Middle frontal gyrus (tissue), 1 donor: ENCODE data around the gene ST8SIA6.
A peak's percentile ranks its signal among the peaks of the same experiment; 100 is the strongest.
"Not testable (repeated sequence)": the region's sequence is repeated elsewhere in the genome, so short reads cannot be mapped to it uniquely, and the experiment has no call there.

ENCODE experiments used
- DNase-seq: peaks from one replicate; pipeline ENCODE4 v3.0.0-alpha.2; 2015; ENCODE audit warnings: low spot score; ENCODE audit errors: extremely low spot score

ST8SIA6 gene

GRCh38 chr10:17457083-17457482 lies 2.7 kb upstream of the ST8SIA6 start:
- DNase-seq, result no peak

DNA sequence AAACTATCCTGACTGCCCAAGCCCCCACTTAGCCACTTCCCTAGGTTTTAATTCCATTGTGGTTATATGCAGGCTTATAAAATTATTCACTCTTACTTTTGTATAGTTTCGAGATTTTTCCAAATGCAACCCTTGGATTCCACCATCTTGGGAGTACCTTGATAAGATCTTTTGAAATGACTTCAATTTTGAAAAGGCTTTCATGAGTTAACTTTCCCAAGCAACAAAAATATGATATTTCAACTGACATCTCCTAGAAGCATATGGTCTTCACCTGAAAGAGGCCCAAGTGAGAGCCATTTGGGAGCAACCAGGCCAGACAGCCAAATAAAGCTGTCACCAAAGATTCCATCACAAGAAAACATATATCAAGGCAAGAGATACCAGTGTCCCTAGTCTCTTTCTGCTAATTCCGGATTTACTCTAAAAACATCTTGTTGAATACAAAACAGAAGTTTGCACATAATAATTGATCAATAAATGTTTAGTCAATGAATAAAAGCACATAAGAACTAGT lies 1.7 kb upstream of the ST8SIA6 start:
- no peak for DNase-seq

- no peak for DNase-seq
Observed at GRCh38 chr10:17455015-17455520, 673 bp upstream of the ST8SIA6 start.

DNA sequence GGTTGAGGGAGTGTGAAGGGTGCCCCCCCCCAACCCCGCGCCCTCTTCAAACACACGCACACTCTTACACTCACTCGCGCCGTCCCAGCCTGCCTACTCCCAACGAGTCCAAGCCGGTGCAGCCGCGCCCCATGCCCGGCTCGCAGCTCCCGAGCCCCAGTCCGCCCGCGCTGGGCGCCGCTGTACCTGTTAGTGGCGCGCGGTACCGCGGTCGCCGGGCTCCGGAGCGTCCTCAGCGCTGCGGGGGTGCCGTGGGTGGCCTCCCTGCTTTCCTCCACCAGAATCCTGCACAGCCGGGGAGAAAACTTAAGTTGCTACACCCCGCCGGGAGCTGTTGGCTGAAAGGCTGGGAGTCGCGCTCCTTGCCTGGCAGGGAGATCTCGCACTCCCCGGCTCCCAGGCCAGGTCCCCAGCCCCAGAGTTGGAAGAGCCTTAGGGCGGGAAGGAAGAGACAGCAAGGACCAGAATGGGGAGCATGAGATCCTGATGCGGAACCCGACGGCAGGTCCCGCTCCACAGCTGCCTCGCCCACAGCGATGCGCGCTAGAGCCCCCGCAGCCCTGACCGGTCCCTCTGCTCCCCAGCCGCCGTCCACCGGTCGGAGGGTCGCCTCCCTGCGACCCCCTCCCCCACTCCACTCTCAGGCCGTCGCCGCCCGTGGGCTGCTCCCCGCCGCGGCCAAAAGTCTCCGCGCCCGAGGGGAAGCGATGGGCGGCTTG lies 863 bp downstream of the ST8SIA6 start:
- no peak for DNase-seq

DNA sequence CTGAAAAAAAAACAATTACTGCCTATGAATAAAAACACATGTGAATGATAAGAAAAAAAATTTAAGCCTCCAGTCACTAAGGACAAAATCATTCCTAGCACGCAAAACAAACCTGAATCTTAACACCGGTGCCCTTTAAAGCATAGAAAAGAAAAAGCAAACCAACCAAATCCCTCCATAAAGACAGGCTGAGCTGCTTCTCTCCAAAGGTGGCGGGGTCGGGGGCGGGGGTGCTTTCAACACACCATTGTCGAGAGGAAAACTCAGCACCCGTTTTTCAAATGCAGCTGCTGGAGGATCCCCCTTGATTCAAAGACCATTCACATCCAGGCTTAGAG lies 1.4 kb downstream of the ST8SIA6 start:
- DNase-seq, result no peak

DNA sequence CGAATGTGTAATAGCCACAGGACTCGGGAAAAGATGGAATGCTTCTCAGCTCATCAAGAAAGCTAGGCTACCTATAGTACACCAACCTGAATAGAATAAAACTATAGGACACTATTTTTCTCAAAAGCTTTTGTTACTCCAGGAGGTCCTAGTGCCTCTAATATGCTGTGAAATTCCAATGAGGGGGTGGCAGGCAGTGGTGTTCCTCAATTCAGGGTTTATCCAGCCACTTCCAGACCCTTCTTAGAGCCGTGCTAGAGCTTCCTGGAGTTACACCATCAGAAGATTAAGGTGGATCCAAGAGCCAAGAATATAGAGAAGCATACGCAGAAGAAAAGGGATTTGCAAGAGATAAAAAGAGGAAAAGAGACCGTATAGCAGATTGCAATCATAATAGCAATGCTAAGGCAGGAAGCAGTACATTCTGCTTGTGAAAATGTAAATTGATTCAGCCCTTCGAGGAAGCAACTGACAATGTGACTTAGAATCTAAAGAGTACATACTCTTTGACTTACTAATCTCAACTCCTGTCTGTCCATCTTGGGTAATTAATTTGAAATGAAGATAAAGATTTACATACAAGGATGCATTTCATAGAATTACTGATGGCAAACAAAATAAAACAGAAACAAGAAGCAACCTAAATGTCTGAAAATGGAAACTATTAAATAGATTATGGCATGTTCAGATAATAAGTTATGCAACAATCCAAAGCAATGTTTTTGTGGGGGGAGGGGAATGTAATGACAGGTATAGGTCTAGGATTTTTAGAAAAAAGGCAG lies 2.1 kb downstream of the ST8SIA6 start:
- no peak for DNase-seq

DNA sequence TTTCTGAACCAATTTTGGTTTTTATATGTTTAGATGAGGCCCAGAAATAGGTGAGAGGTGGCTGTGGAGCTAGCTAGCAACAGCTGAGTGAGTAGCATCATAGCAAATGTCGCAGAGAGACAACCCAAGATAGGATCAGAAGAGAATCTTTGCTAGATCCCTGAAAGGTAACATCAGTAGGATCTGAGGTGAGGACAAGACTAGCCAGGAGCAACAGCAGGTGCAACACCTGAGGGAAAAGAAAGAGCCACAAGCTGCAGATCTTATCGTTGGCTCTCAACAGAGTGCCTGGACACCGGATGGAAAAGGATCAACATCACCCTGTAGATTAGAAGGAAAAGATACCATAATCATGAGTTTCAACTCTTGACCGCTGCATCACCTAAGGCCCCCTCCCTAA lies 4.4 kb downstream of the ST8SIA6 start:
- no peak for DNase-seq

GRCh38 chr10:17445400-17445998 lies 8.9 kb downstream of the ST8SIA6 start:
- DNase-seq, result no peak

DNA sequence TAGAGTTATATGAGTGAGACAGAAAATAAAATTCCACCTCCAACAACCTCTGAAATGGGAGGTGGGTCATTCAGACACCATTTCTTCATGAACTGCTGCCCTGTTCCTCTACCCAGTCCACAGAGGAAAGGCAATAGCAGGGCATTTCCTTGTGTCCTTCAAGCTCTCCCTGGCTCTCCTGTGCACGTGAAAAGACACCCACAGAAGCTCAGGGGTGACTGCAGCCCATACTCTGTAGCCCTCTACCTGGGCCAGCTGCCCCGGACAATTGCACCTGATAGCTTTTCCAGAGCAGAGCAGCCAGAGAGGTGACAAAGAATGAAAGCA lies 10.0 kb downstream of the ST8SIA6 start:
- DNase-seq, result no peak

DNA sequence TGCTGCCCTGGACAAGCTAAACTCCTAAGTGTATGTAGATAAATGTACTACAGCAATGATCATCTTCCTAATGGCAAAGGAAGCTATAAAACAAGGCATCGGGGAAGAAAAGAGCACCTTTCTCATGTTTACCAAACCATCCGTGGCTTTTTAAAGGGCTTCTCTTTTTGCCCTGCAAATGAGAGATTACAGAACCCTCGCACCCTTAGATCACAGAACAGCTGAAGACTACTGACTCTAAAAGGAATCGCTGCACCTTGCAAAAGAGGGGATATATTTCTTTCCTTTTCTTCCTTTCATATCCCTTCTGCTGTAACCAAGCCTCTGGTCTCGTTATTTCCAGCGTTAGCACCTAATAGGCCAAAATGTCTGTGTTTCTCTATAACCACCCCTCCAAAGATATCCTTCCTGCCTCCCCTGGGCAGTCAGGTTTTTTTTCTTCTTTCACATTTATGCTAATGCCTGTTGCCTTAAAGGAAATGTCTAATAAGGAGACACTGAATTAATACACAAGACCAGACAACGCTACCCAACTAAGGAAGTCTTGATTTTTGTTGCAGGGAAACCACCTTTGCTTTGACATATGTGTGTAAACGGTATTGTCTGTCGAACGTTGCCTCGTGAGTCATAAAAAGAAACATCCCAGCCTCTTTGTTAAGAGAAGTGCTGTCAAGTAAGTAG lies 10.5 kb downstream of the ST8SIA6 start:
- DNase-seq, result no peak

- DNase-seq, result no peak
Observed at GRCh38 chr10:17438583-17438982, 15.8 kb downstream of the ST8SIA6 start.

DNA sequence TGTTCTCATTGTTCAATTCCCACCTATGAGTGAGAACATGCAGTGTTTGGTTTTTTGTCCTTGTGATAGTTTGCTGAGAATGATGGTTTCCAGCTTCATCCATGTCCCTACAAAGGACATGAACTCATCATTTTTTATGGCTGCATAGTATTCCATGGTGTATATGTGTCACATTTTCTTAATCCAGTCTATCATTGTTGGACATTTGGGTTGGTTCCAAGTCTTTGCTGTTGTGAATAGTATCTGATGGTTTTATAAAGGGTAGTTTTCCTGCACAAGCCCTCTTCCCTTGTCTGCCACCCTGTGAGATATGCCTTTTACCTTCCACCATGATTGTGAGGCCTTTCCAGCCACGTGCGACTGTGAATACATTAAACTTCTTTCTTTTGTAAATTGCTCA lies 17.8 kb downstream of the ST8SIA6 start:
- DNase-seq, result not testable (repeated sequence)

DNA sequence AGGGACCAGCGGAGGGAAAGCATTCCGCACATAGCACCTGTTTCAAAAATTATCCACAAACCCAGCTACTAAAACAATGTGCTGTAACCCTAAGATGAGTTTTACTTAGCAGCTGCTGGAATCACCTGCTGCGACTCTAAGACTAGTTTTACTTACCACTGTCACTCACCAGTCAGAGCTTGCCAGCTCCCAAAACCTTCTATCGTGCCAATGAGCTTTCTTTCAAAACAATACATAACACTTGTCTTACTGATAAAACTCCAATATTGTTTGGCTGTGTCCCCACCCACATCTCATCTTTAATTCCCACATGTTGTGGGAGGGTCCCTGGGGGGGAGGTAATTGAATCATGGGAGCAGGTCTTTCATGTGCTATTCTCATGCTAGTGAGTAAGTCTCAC lies 18.4 kb downstream of the ST8SIA6 start:
- no peak for DNase-seq

- no peak for DNase-seq
Observed at GRCh38 chr10:17435187-17435586, 19.2 kb downstream of the ST8SIA6 start.

DNA sequence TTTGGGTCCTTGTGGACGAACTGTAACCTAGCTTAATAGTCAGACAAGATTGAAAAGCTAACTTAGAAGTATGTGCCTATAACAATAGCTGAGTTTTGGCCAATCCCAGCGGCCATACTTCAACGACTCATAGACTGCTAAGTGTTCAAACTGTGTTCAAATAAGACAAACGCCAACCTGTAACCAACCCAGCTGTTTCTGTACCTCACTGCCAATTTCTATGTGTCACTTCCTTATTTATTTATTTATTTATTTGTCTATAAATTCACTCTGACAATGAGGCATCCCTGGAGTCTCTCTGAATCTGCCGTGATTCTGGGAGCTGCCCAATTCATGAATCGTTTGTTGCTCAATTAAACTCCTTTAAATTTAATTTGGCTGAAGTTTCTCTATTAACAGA lies 21.7 kb downstream of the ST8SIA6 start:
- DNase-seq, result no peak

GRCh38 chr10:17431871-17432311 lies 22.5 kb downstream of the ST8SIA6 start:
- no peak for DNase-seq

- peak; percentile 46 for DNase-seq
Observed at GRCh38 chr10:17430647-17431355, 23.6 kb downstream of the ST8SIA6 start.

DNA sequence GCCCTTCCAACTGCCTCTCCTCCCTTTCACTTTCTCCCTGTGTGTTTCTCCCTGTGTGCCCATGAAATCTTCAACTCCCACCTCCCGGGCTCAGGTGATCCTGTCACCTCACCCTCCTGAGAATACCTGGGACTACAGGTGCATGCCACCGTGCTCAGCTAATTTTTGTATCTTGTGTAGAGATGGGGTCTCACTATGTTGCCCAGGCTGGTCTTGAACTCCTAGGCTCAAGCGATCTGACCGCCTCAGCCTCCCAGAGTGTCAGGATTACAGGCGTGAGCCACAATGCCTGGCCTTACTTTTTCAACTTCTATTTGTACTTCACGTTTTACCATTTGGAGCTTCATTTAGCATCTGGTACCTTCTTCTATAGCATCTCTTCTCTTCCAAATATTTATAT lies 24.9 kb downstream of the ST8SIA6 start:
- no peak for DNase-seq

DNA sequence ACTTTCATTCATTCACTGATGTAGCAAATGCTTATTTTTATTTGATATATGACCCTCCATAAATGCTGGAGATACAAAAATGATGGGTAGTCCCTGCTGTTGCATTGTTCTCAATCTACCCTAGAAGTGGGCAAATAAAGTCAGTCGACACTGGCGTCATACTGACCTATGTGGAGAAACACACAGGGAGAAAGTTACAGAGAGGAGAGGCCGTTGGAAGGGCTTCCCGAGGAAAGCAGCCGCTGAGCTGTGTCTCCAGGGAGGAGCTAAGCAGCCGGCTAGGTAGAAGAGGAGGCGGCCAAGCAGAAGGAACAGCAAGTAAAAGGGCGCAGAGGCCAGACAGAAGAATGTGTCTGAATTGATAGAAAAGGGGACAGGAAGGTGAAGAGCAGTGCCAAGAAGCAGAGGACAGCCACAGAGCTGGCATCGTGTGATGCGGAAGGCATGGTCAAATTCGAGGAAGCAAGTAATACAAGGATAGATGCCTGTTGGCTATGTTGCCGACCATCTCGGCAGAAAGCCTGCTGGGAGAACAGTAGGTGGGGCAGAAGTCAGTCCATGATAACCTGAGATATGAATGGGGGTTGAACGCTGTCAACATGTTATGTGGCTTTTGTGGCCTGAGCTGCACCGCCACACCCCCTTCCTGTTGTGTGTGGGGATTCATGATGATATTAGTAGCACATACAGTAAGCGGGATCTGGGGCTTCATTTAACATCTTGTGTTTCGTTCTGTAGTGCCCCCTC lies 25.9 kb downstream of the ST8SIA6 start:
- DNase-seq, result no peak

GRCh38 chr10:17427666-17428350 lies 26.6 kb downstream of the ST8SIA6 start:
- no peak for DNase-seq
